HepG2 (cell line): ENCODE data around the gene DSCAML1. TPM values are rescaled to one million over a fixed set of nuclear protein-coding genes. Genes with fewer than 3 reads are reported as not detected.

ENCODE experiments used
- ATAC-seq: fragments of 200-7000 bp; cut with Tn5 transposase; 3 replicates; pipeline ENCODE4 v1.9.1; 2020; ENCODE audit warnings: mild to moderate bottlenecking, moderate library complexity
- BruUV-seq: library from RNA; stranded (reverse); fragments of 400-500 nt; replicated peaks from 2 replicates; lab custom pipeline; 2021; lab: Mats Ljungman, UMichigan
- CTCF ChIA-PET: fragments of 300-600 bp; formaldehyde crosslinking; extraction: SDS; loops from one replicate; lab custom pipeline; 2021; ENCODE audit warnings: low total read pairs, inconsistent platforms, low intra/inter-chr PET ratio; lab: Yijun Ruan, JAX
- POLR2A ChIA-PET: fragments of 350-600 bp; sonication (Branson Sonifier 250); formaldehyde crosslinking; loops from one replicate; lab custom pipeline; 2020; ENCODE audit warnings: antibody characterized with exemption, inconsistent platforms; lab: Yijun Ruan, JAX
- DNase-seq: peaks from one replicate; pipeline ENCODE4 v3.0.0-alpha.2; 2015; ENCODE audit warnings: low spot score
- FAIRE-seq: peaks from 3 replicates; lab custom pipeline; 2011; peaks lifted over from hg19 to GRCh38; lab: Jason Lieb, UNC
- H2AFZ ChIP-seq: one replicate; pipeline ENCODE4 v1.6.1; 2011; ENCODE audit warnings: low read length, inconsistent platforms
- H3K27ac ChIP-seq: fragments of 300-600 bp; 3 replicates; pipeline ENCODE4 v1.8.0; 2011; ENCODE audit warnings: mixed run types, mild to moderate bottlenecking, mixed read lengths, low read length, inconsistent platforms; ENCODE audit not compliant: insufficient read depth; ENCODE audit errors: extremely low read length
- H3K27me3 ChIP-seq, 2 experiments: fragments of 200-600 bp in 1 of 2; 2 replicates in 1 of 2; 3 replicates in 1 of 2; pipeline versions ENCODE4 v1.6.0 to v1.8.0; 2011; ENCODE audit warnings: low read length in 2 of 2, mild to moderate bottlenecking in 2 of 2, moderate library complexity in 2 of 2, inconsistent platforms in 1 of 2; ENCODE audit not compliant: insufficient read depth in 2 of 2, control insufficient read depth in 1 of 2
- H3K36me3 ChIP-seq, 2 experiments: fragments of 200-600 bp in 1 of 2; replicated peaks in 1 of 2; 2 replicates in 1 of 2; 3 replicates in 1 of 2; pipeline versions ENCODE4 v1.5.1 to v1.8.0; 2011; ENCODE audit warnings: low read length in 2 of 2, inconsistent platforms in 1 of 2; ENCODE audit not compliant: insufficient read depth in 2 of 2, control insufficient read depth in 1 of 2
- H3K4me1 ChIP-seq: 2 replicates; pipeline ENCODE4 v1.5.1; 2012; ENCODE audit warnings: low read length, inconsistent platforms; ENCODE audit not compliant: insufficient read depth
- H3K4me2 ChIP-seq: 2 replicates; pipeline ENCODE4 v1.6.0; 2011; ENCODE audit warnings: low read depth, low read length, inconsistent platforms
- H3K4me3 ChIP-seq, 3 experiments: fragments of 200-600 bp in 1 of 3; sonication (generic), shearing (Covaris generic) in 1 of 3; replicated peaks in 1 of 3; 2 replicates each; pipeline ENCODE4 v1.5.1; 2011 to 2016; ENCODE audit warnings: low read length in 3 of 3, inconsistent platforms in 2 of 3, low read depth in 2 of 3, mild to moderate bottlenecking in 2 of 3, control low read depth in 1 of 3, mixed read lengths in 1 of 3; ENCODE audit not compliant: insufficient read depth in 1 of 3
- H3K79me2 ChIP-seq: one replicate; pipeline ENCODE4 v1.6.1; 2011; ENCODE audit warnings: low read length, inconsistent platforms; ENCODE audit not compliant: insufficient read depth
- H3K9ac ChIP-seq: 2 replicates; pipeline ENCODE4 v1.6.0; 2011; ENCODE audit warnings: mild to moderate bottlenecking, low read depth, low read length, inconsistent platforms; ENCODE audit not compliant: insufficient read depth
- H3K9me3 ChIP-seq: 2 replicates; pipeline ENCODE4 v1.5.1; 2012; ENCODE audit warnings: mild to moderate bottlenecking, low read length
- H4K20me1 ChIP-seq: 2 replicates; pipeline ENCODE4 v1.6.0; 2011; ENCODE audit warnings: inconsistent platforms, mild to moderate bottlenecking, low read length, moderate library complexity; ENCODE audit not compliant: insufficient read depth
- GPN1 ChIP-seq: sonication (generic); formaldehyde crosslinking; IDR thresholded peaks from 2 replicates; pipeline ENCODE4 v1.5.1; 2020; ENCODE audit warnings: missing genetic modification reagents, borderline replicate concordance
- REL ChIP-seq: sonication (generic); formaldehyde crosslinking; conservative IDR thresholded peaks from 2 replicates; pipeline ENCODE4 v1.8.0; 2022; ENCODE audit warnings: mild to moderate bottlenecking, missing genetic modification reagents, moderate library complexity
- RFX5 ChIP-seq: IDR thresholded peaks from 2 replicates; pipeline ENCODE4 v1.6.1; 2011; ENCODE audit warnings: low read depth, low read length, improper control_type of control experiment
- RXRA ChIP-seq: sonication (generic); formaldehyde crosslinking; IDR thresholded peaks from 2 replicates; pipeline ENCODE4 v1.5.1; 2020; ENCODE audit warnings: missing genetic modification reagents
- TBX2 ChIP-seq: sonication (generic); formaldehyde crosslinking; IDR thresholded peaks from 2 replicates; pipeline ENCODE4 v1.5.0; 2020; ENCODE audit warnings: missing genetic modification reagents, mild to moderate bottlenecking, borderline replicate concordance
- TOPORS ChIP-seq: sonication (generic); formaldehyde crosslinking; IDR thresholded peaks from 2 replicates; pipeline ENCODE4 v1.8.0; 2023; ENCODE audit warnings: mild to moderate bottlenecking, missing genetic modification reagents
- WIZ ChIP-seq: sonication (generic); formaldehyde crosslinking; IDR thresholded peaks from 2 replicates; pipeline ENCODE4 v1.5.1; 2020; ENCODE audit warnings: mild to moderate bottlenecking, missing genetic modification reagents
- XRCC5 ChIP-seq: fragments of 200-400 bp; formaldehyde crosslinking; optimal IDR thresholded peaks from 2 replicates; pipeline ENCODE3; 2017; ENCODE audit warnings: mild to moderate bottlenecking, low read length
- ZBTB21 ChIP-seq: sonication (generic); formaldehyde crosslinking; IDR thresholded peaks from 2 replicates; pipeline ENCODE4 v1.4.0; 2020; ENCODE audit warnings: missing genetic modification reagents
- ZNF232 ChIP-seq: sonication (generic); formaldehyde crosslinking; IDR thresholded peaks from 2 replicates; pipeline ENCODE4 v1.4.0; 2020; ENCODE audit warnings: missing genetic modification reagents, borderline replicate concordance
- ZNF577 ChIP-seq: sonication (generic); formaldehyde crosslinking; IDR thresholded peaks from 2 replicates; pipeline ENCODE4 v1.4.0; 2020; ENCODE audit warnings: mild to moderate bottlenecking, low read depth, missing genetic modification reagents, borderline replicate concordance
- ZNF790 ChIP-seq: sonication (generic); formaldehyde crosslinking; IDR thresholded peaks from 2 replicates; pipeline ENCODE4 v1.8.0; 2022; ENCODE audit warnings: missing genetic modification reagents, mild to moderate bottlenecking, borderline replicate concordance
- ZNF816 ChIP-seq: sonication (generic); formaldehyde crosslinking; IDR thresholded peaks from 2 replicates; pipeline ENCODE4 v1.8.0; 2022; ENCODE audit warnings: missing genetic modification reagents, mild to moderate bottlenecking, borderline replicate concordance
- WGBS: methylation state at CpG from one replicate; pipeline ENCODE4 v1.1.6; 2017; ENCODE audit warnings: low lambda C conversion rate; 5-methylcytosine and 5-hydroxymethylcytosine counted together
- in situ Hi-C: cut with HindIII; loops from 2 replicates; pipeline ENCODE4 v1.10.0; 2017; ENCODE audit warnings: low pct_unique_long_range_greater_than_20kb; ENCODE audit not compliant: extremely low pct_ligation_motif_present
- intact Hi-C: fragments of 100-400 bp; cut with micrococcal nuclease; formaldehyde crosslinking; loops from one replicate; pipeline ENCODE4 v1.10.0; 2022; ENCODE audit not compliant: unreplicated experiment
- polyA plus RNA-seq, 8 experiments: library from polyadenylated mRNA; depleted of rRNA in 3 of 8; stranded (reverse) in 7 of 8; unstranded in 1 of 8; fragments of >200 nt; fragmentation: Illumina TruSeq in 4 of 8; extraction: Trizol in 4 of 8; gene quantifications; 2 replicates each; pipeline versions ENCODE4 v1.2.1 to v1.2.3, GENCODE V29; 2011 to 2016; ENCODE audit warnings: low read depth in 4 of 8, missing spikeins in 1 of 8, mixed read lengths in 1 of 8; ENCODE audit not compliant: insufficient read depth in 1 of 8
- total RNA-seq, 5 experiments: library from RNA; depleted of rRNA; stranded (reverse); fragments of >200 nt; fragmentation: Illumina TruSeq; extraction: Trizol; gene quantifications; 2 replicates each; pipeline ENCODE4 v1.2.3, GENCODE V29; 2016; ENCODE audit warnings: low read depth in 1 of 5
- TF ChIP-seq, protein P1 (sequence below): sonication (generic); formaldehyde crosslinking; IDR thresholded peaks from 2 replicates; pipeline ENCODE4 v1.9.0; 2021; ENCODE audit warnings: missing genetic modification reagents, borderline replicate concordance
- TF ChIP-seq, protein P2 (sequence below): sonication (generic); formaldehyde crosslinking; IDR thresholded peaks from 2 replicates; pipeline ENCODE4 v1.4.0; 2020; ENCODE audit warnings: missing genetic modification reagents
- TF ChIP-seq, protein P3 (sequence below): sonication (generic); formaldehyde crosslinking; IDR thresholded peaks from 2 replicates; pipeline ENCODE4 v1.4.0; 2020; ENCODE audit warnings: missing genetic modification reagents

The DSCAML1 gene
- total and polyA plus RNA-seq, 2 of the 13 experiments (the other 11 are each of a cell fraction or from before 2014, with no cell fraction given) = 0.29 to 0.40 TPM

DNA sequence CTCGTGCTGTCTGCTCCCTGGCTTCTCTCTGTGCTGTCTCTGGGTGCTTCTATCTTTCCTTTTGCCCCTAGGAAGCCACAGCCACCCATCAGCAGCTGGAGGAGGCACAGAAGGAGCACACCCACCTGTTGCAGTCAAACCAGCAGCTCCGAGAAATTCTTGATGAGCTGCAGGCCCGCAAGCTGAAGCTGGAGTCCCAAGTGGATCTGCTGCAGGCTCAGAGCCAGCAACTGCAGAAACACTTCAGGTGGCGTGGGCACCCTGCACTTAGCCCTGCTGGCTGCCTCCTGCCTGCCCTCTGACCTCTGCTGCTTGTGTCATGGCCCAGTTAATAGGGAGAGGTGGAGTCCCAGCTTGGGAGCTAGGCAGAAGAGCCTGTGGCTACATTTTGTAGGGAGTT is 401.5 kb downstream of the DSCAML1 start (continued):
- no peak for TF ChIP-seq ZNF816 (CRISPR knock-in tag)

DNA sequence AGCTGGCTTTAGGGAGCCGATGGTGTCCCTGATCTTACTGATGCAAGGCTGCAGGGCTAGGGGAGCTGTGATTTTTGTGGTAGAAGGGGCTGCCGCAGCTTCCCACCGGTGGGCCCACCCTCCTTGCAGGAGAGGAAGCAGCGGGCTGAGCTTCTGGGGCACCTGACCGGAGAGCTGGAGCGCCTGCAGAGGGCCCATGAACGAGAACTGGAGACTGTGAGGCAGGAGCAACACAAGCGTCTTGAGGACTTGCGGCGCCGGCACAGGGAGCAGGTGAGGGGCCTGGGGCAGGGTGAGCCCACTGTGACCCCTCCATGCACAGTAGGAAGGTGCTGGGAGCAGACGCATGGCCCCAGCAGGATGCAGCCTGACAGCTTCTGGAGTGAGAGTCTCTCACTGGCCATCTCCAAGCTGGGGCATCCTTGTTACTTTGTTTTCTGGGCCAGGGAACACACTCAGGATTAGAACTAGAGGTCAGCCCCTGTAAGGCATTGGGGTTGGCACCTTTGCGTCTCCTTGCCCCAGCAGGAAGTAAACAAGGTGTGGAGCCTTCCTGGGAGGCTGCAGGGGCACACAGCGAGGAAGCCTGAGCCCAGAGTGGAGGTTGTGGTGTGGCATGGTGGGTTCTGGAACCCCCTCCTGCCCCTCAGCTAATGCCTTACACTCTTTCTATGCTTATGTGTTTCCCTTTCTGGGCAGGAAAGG is 402.6 kb downstream of the DSCAML1 start:
- Histone ChIP-seq H2AFZ (no peak overlapping the region), H3K36me3 (peaks cover 23 to 43% of the 10 kb centered on the region in 2 experiments), H3K79me2 (no peaks in the 10 kb centered on the region), H4K20me1 (no peaks in the 10 kb centered on the region), H3K4me2 (no peak overlapping the region), H3K9me3 (no peaks in the 10 kb centered on the region; the same call in 1 of the 2 replicates), H3K4me1 (0 out of 2 replicates have a peak, but pooled peaks cover 6% of the 10 kb centered on the region), H3K4me3 (no peak overlapping the region), H3K27ac (no peak overlapping the region), H3K27me3 (no peaks in the 10 kb centered on the region), H3K9ac (no peak overlapping the region)
- BruUV-seq = no TSS peak
- intact Hi-C loops = no loop called here
- ATAC-seq = no peak
- POLR2A ChIA-PET = no interaction called here
- 99% methylated on average over 10 of the region's 14 CpGs for WGBS
- CTCF ChIA-PET = no interaction called here
- no peak for DNase-seq
- in situ Hi-C loops = no loop called here
- FAIRE-seq = no peak
- TF ChIP-seq GPN1 = no peak
- TF ChIP-seq ZBTB21 = no peak
- TF ChIP-seq, protein P1, sequence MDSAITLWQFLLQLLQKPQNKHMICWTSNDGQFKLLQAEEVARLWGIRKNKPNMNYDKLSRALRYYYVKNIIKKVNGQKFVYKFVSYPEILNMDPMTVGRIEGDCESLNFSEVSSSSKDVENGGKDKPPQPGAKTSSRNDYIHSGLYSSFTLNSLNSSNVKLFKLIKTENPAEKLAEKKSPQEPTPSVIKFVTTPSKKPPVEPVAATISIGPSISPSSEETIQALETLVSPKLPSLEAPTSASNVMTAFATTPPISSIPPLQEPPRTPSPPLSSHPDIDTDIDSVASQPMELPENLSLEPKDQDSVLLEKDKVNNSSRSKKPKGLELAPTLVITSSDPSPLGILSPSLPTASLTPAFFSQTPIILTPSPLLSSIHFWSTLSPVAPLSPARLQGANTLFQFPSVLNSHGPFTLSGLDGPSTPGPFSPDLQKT (CRISPR knock-in tag) = no peak
- no peak for TF ChIP-seq RXRA (CRISPR knock-in tag)
- TF ChIP-seq ZNF790 (CRISPR knock-in tag) = no peak
- no peak for TF ChIP-seq RFX5
- no peak for TF ChIP-seq WIZ (CRISPR knock-in tag)
- no peak for TF ChIP-seq XRCC5
- no peak for TF ChIP-seq TBX2 (CRISPR knock-in tag)
- no peak for TF ChIP-seq REL (CRISPR knock-in tag)
- TF ChIP-seq, protein P2, sequence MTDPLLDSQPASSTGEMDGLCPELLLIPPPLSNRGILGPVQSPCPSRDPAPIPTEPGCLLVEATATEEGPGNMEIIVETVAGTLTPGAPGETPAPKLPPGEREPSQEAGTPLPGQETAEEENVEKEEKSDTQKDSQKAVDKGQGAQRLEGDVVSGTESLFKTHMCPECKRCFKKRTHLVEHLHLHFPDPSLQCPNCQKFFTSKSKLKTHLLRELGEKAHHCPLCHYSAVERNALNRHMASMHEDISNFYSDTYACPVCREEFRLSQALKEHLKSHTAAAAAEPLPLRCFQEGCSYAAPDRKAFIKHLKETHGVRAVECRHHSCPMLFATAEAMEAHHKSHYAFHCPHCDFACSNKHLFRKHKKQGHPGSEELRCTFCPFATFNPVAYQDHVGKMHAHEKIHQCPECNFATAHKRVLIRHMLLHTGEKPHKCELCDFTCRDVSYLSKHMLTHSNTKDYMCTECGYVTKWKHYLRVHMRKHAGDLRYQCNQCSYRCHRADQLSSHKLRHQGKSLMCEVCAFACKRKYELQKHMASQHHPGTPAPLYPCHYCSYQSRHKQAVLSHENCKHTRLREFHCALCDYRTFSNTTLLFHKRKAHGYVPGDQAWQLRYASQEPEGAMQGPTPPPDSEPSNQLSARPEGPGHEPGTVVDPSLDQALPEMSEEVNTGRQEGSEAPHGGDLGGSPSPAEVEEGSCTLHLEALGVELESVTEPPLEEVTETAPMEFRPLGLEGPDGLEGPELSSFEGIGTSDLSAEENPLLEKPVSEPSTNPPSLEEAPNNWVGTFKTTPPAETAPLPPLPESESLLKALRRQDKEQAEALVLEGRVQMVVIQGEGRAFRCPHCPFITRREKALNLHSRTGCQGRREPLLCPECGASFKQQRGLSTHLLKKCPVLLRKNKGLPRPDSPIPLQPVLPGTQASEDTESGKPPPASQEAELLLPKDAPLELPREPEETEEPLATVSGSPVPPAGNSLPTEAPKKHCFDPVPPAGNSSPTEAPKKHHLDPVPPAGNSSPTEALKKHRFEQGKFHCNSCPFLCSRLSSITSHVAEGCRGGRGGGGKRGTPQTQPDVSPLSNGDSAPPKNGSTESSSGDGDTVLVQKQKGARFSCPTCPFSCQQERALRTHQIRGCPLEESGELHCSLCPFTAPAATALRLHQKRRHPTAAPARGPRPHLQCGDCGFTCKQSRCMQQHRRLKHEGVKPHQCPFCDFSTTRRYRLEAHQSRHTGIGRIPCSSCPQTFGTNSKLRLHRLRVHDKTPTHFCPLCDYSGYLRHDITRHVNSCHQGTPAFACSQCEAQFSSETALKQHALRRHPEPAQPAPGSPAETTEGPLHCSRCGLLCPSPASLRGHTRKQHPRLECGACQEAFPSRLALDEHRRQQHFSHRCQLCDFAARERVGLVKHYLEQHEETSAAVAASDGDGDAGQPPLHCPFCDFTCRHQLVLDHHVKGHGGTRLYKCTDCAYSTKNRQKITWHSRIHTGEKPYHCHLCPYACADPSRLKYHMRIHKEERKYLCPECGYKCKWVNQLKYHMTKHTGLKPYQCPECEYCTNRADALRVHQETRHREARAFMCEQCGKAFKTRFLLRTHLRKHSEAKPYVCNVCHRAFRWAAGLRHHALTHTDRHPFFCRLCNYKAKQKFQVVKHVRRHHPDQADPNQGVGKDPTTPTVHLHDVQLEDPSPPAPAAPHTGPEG (CRISPR knock-in tag) = no peak
- TF ChIP-seq ZNF577 (CRISPR knock-in tag) = no peak
- no peak for TF ChIP-seq TOPORS (CRISPR knock-in tag)
- TF ChIP-seq, protein P3, sequence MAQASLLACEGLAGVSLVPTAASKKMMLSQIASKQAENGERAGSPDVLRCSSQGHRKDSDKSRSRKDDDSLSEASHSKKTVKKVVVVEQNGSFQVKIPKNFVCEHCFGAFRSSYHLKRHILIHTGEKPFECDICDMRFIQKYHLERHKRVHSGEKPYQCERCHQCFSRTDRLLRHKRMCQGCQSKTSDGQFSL (CRISPR knock-in tag) = no peak
- no peak for TF ChIP-seq ZNF232
